Uterus (tissue), 4 donors: Measurements from ENCODE around the gene CHRNA5. TPM values are rescaled to one million over a fixed set of nuclear protein-coding genes. Genes with fewer than 3 reads are reported as not detected.

Experiments used
- DNase-seq, 2 donors: peaks; one replicate each; pipeline ENCODE4 v3.0.0-alpha.2; 2019 to 2020
- H3K27ac ChIP-seq, 2 donors: fragments of 200-600 bp; sonication (generic); 1 replicate in 1 of 2; 2 replicates in 1 of 2; pipeline ENCODE4 v1.5.1; 2016 to 2018
- H3K27me3 ChIP-seq, 2 donors: fragments of 200-600 bp; sonication (generic); one replicate each; pipeline ENCODE4 v1.5.1; 2018 to 2019; ENCODE audit warnings: control low read depth in 1 of 2
- H3K36me3 ChIP-seq, 2 donors: fragments of 200-600 bp; sonication (generic); one replicate each; pipeline ENCODE4 v1.5.1; 2019; ENCODE audit warnings: control low read depth in 1 of 2
- H3K4me1 ChIP-seq, 2 donors: fragments of 200-600 bp; sonication (generic); one replicate each; pipeline ENCODE4 v1.5.1; 2018 to 2019; ENCODE audit warnings: control low read depth in 1 of 2
- H3K4me3 ChIP-seq, 2 donors: fragments of 200-600 bp; sonication (generic); 1 replicate in 1 of 2; 2 replicates in 1 of 2; pipeline ENCODE4 v1.5.1; 2018 to 2019; ENCODE audit warnings: mild to moderate bottlenecking in 1 of 2
- H3K9me3 ChIP-seq, 2 donors: fragments of 200-600 bp; sonication (generic); one replicate each; pipeline ENCODE4 v1.5.1; 2019; ENCODE audit warnings: control low read depth in 1 of 2
- POLR2A ChIP-seq, 2 donors: fragments of 450-650 bp; IDR thresholded peaks; one replicate each; pipeline ENCODE4 v1.6.1; 2016; ENCODE audit warnings: antibody characterized with exemption in 2 of 2, mild to moderate bottlenecking in 1 of 2, moderate library complexity in 1 of 2
- intact Hi-C: fragments of 100-400 bp; cut with DNase I; formaldehyde crosslinking; loops from one replicate; pipeline ENCODE4 v1.15.1; 2023; ENCODE audit warnings: low total_unique reads
- total RNA-seq, 4 donors: library from RNA; depleted of rRNA in 3 of 4; stranded (reverse); fragments of >200 nt in 3 of 4; gene quantifications; one replicate each; pipeline versions ENCODE4 v1.1.0 to v1.2.4, GENCODE V29; 2014 to 2023
- TF ChIP-seq, protein P1 (sequence below), 4 experiments: fragments of 200-600 bp in 2 of 4; fragments of 450-650 bp in 2 of 4; sonication (generic) in 2 of 4; IDR thresholded peaks; one replicate each; pipeline ENCODE4 v1.5.1; 2016 to 2019; ENCODE audit warnings: antibody characterized with exemption in 4 of 4, mild to moderate bottlenecking in 2 of 4, moderate library complexity in 1 of 4
- donor health status: DM: yes; HTN: yes; CAD: no.

The CHRNA5 gene
- total RNA-seq, 4 donors from 2014 or later: 2.0 to 4.2 (median 3.8) TPM; not detected in 1

GRCh38 chr15:78636378-78636859 is 71.1 kb downstream of the CHRNA5 start:
- H3K4me3 ChIP-seq: no peak overlapping the region
- H3K27me3 ChIP-seq: no peaks in the 10 kb centered on the region
- H3K27ac ChIP-seq: no peak overlapping the region
- no peaks in the 10 kb centered on the region for H3K36me3 ChIP-seq
- no peaks in the 10 kb centered on the region for H3K9me3 ChIP-seq
- TF ChIP-seq POLR2A (IDR thresholded peaks at IDR 0.05): no peak
- TF ChIP-seq, protein P1, sequence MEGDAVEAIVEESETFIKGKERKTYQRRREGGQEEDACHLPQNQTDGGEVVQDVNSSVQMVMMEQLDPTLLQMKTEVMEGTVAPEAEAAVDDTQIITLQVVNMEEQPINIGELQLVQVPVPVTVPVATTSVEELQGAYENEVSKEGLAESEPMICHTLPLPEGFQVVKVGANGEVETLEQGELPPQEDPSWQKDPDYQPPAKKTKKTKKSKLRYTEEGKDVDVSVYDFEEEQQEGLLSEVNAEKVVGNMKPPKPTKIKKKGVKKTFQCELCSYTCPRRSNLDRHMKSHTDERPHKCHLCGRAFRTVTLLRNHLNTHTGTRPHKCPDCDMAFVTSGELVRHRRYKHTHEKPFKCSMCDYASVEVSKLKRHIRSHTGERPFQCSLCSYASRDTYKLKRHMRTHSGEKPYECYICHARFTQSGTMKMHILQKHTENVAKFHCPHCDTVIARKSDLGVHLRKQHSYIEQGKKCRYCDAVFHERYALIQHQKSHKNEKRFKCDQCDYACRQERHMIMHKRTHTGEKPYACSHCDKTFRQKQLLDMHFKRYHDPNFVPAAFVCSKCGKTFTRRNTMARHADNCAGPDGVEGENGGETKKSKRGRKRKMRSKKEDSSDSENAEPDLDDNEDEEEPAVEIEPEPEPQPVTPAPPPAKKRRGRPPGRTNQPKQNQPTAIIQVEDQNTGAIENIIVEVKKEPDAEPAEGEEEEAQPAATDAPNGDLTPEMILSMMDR (IDR thresholded peaks at IDR 0.05): no peak
- peaks cover 0 to 10% of the 10 kb centered on the region in 2 donors for H3K4me1 ChIP-seq
- intact Hi-C loops: no loop called here
- no peak for DNase-seq

- Histone ChIP-seq H3K36me3 (no peaks in the 10 kb centered on the region), H3K9me3 (no peaks in the 10 kb centered on the region), H3K4me3 (no peak overlapping the region), H3K27me3 (no peaks in the 10 kb centered on the region), H3K4me1 (peaks cover 0 to 10% of the 10 kb centered on the region in 2 donors), H3K27ac (no peak overlapping the region)
- TF ChIP-seq, protein P1 (IDR thresholded peaks at IDR 0.05): no peak
- TF ChIP-seq POLR2A (IDR thresholded peaks at IDR 0.05): no peak
- intact Hi-C loops: no loop called here
- DNase-seq: no peak
These were observed 72.6 kb downstream of the CHRNA5 start for GRCh38 chr15:78637776-78638435.

- intact Hi-C loops: no loop called here
- H3K4me3 ChIP-seq: no peak overlapping the region
- no peak for TF ChIP-seq POLR2A (IDR thresholded peaks at IDR 0.05)
- TF ChIP-seq, protein P1 (IDR thresholded peaks at IDR 0.05): peak in 3 of 4 experiments; percentile 31 to 52 (median 40)
These were observed 73.5 kb downstream of the CHRNA5 start for GRCh38 chr15:78638658-78639314.

DNA sequence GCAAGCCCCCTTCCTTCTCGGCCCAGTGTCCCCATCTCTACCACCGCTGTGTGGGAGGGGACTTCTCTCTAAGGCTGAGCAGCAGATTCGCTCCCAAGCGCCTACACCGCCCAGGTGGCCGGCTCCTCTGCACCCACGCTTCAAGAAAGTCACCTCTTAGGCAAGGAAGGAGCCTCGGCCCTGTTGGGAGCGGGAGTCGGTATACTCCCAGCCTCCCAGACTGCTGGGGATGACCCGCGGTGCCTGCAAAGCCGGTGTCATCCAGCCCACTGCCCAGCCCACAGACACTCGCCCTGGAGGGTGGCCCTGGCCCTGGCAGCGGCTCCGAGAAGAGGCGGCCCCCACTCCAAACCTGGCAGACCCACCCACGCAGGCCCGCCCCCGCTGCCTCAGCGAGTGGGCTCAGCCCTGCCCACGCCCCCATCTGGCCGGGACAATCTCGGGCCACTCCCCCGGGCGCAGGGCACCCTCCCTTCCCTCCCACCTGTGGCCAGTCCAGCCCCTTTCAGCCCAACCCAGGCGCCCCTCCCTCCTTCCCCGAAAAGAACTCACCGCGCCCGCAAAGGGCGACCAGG is 75.3 kb downstream of the CHRNA5 start:
- intact Hi-C loops: no loop called here
- H3K27ac ChIP-seq: no peak overlapping the region
- DNase-seq: no peak

More at GRCh38 chr15:78638658-78639314, 73.5 kb downstream of the CHRNA5 start:
- Histone ChIP-seq H3K9me3 (no peaks in the 10 kb centered on the region), H3K36me3 (no peaks in the 10 kb centered on the region), H3K27ac (no peak overlapping the region), H3K4me1 (peaks cover 0 to 10% of the 10 kb centered on the region in 2 donors), H3K27me3 (no peaks in the 10 kb centered on the region)
- no peak for DNase-seq

More for the DNA sequence above, 75.3 kb downstream of the CHRNA5 start:
- Histone ChIP-seq H3K36me3 (no peaks in the 10 kb centered on the region), H3K27me3 (no peaks in the 10 kb centered on the region), H3K4me1 (peaks cover 0 to 10% of the 10 kb centered on the region in 2 donors), H3K9me3 (no peaks in the 10 kb centered on the region), H3K4me3 (peak overlapping the region; percentile 1 to 34)
- TF ChIP-seq, protein P1 (IDR thresholded peaks at IDR 0.05): no peak
- TF ChIP-seq POLR2A (IDR thresholded peaks at IDR 0.05): no peak
